ENCODE results near the gene ELOVL7.
"Not testable (repeated sequence)": the region's sequence is repeated elsewhere in the genome, so short reads cannot be mapped to it uniquely, and the experiment has no call there.

GRCh38 chr5:60860572-60860971 lies 16.5 kb upstream of the ELOVL7 start:
- not testable (repeated sequence) for TF ChIP-seq CTCF, POLR2A (IDR thresholded peaks at IDR 0.05)
